GF-D8 (cell line): ENCODE results near the gene MALL.
"Not testable (repeated sequence)": the region's sequence is repeated elsewhere in the genome, so short reads cannot be mapped to it uniquely, and the experiment has no call there.

Experiments used
- DNase-seq: peaks from one replicate; lab custom pipeline; 2025; lab: John Stamatoyannopoulos, UW

MALL gene

GRCh38 chr2:110120171-110121051 is 4.8 kb upstream of the MALL start:
- no peak for DNase-seq

- no peak for DNase-seq
These were observed 550 bp upstream of the MALL start for GRCh38 chr2:110116033-110116710.

- DNase-seq: no peak
These were observed 779 bp downstream of the MALL start for GRCh38 chr2:110114831-110115255.

GRCh38 chr2:110113961-110114591 is 1.5 kb downstream of the MALL start:
- no peak for DNase-seq

GRCh38 chr2:110108291-110108690 is 7.3 kb downstream of the MALL start:
- not testable (repeated sequence) for DNase-seq

GRCh38 chr2:110107092-110108079 is 8.2 kb downstream of the MALL start:
- no peak for DNase-seq

GRCh38 chr2:110106642-110107041 is 9.0 kb downstream of the MALL start:
- DNase-seq: no peak

- no peak for DNase-seq
These were observed 9.8 kb downstream of the MALL start for GRCh38 chr2:110105608-110106467.

- DNase-seq: no peak
These were observed 10.4 kb downstream of the MALL start for GRCh38 chr2:110105183-110105582.

- DNase-seq: no peak
These were observed 11.4 kb downstream of the MALL start for GRCh38 chr2:110104025-110104771.

- DNase-seq: no peak
These were observed 12.3 kb downstream of the MALL start for GRCh38 chr2:110103061-110103961.

GRCh38 chr2:110101901-110102803 is 13.5 kb downstream of the MALL start:
- no peak for DNase-seq

GRCh38 chr2:110101280-110101844 is 14.3 kb downstream of the MALL start:
- no peak for DNase-seq

GRCh38 chr2:110100880-110101279 is 14.7 kb downstream of the MALL start:
- not testable (repeated sequence) for DNase-seq

- no peak for DNase-seq
These were observed 15.1 kb downstream of the MALL start for GRCh38 chr2:110100480-110100879.

GRCh38 chr2:110099471-110100225 is 16.0 kb downstream of the MALL start:
- no peak for DNase-seq

- no peak for DNase-seq
These were observed 16.6 kb downstream of the MALL start for GRCh38 chr2:110099038-110099425.
